Heart left ventricle (tissue), 16 donors: ENCODE measurements around the gene KCNH1. TPM values are rescaled to one million over a fixed set of nuclear protein-coding genes. Genes with fewer than 3 reads are reported as not detected.

Experiments
- ATAC-seq, 4 donors: fragments of 200-7000 bp; cut with Tn5 transposase; one replicate each; pipeline ENCODE4 v1.9.1; 2020 to 2022; ENCODE audit warnings: moderate library complexity in 4 of 4, mild to moderate bottlenecking in 3 of 4, moderate number of reproducible peaks in 1 of 4
- DNase-seq, 5 donors: peaks; one replicate each; pipeline ENCODE4 v3.0.0-alpha.2; 2020
- H3K27ac ChIP-seq, 12 donors: fragments of 200-600 bp; sonication (generic) in 4 of 12; one replicate each; pipeline versions ENCODE4 v1.5.0 to v1.8.0; 2016 to 2022; ENCODE audit warnings: mild to moderate bottlenecking in 2 of 12
- H3K27me3 ChIP-seq, 9 donors: fragments of 200-600 bp; sonication (generic) in 2 of 9; one replicate each; pipeline versions ENCODE4 v1.5.1 to v1.8.0; 2016 to 2022; ENCODE audit warnings: mild to moderate bottlenecking in 3 of 9
- H3K36me3 ChIP-seq, 9 donors: fragments of 200-600 bp; sonication (generic) in 2 of 9; one replicate each; pipeline versions ENCODE4 v1.5.0 to v1.8.0; 2018 to 2022; ENCODE audit warnings: mild to moderate bottlenecking in 2 of 9
- H3K4me1 ChIP-seq, 12 donors: fragments of 200-600 bp; sonication (generic) in 4 of 12; one replicate each; pipeline versions ENCODE4 v1.5.0 to v1.8.0; 2016 to 2022; ENCODE audit warnings: mild to moderate bottlenecking in 3 of 12
- H3K4me3 ChIP-seq, 12 donors: fragments of 200-600 bp; sonication (generic) in 4 of 12; one replicate each; pipeline versions ENCODE4 v1.5.0 to v1.8.0; 2017 to 2022; ENCODE audit warnings: mild to moderate bottlenecking in 9 of 12, moderate library complexity in 4 of 12
- H3K9me3 ChIP-seq, 12 donors: fragments of 200-600 bp; sonication (generic) in 4 of 12; one replicate each; pipeline versions ENCODE4 v1.5.0 to v1.8.0; 2016 to 2022; ENCODE audit warnings: mild to moderate bottlenecking in 1 of 12
- CTCF ChIP-seq, 12 donors: fragments of 200-600 bp; sonication (generic) in 4 of 12; IDR thresholded peaks; one replicate each; pipeline versions ENCODE4 v1.5.0 to v1.8.0; 2018 to 2022; ENCODE audit warnings: antibody characterized with exemption in 12 of 12, mild to moderate bottlenecking in 5 of 12
- POLR2A ChIP-seq, 2 donors: fragments of 450-650 bp; IDR thresholded peaks; one replicate each; pipeline ENCODE4 v1.6.1; 2017; ENCODE audit warnings: antibody characterized with exemption in 2 of 2, mild to moderate bottlenecking in 2 of 2, moderate library complexity in 2 of 2
- WGBS, 4 donors: extraction: QIAGEN DNeasy Blood & Tissue Kit in 2 of 4; methylation state at CpG; one replicate each; pipeline versions ENCODE4 v1.1.5 to v1.1.7; 2013 to 2018; 5-methylcytosine and 5-hydroxymethylcytosine counted together
- intact Hi-C, 10 donors: fragments of 100-400 bp; cut with DNase I; formaldehyde crosslinking; loops; one replicate each; pipeline versions ENCODE4 v1.11.1 to v1.14.2; 2022
- polyA plus RNA-seq, 2 donors: library from polyadenylated mRNA; stranded (reverse); fragments of 200-250 nt; gene quantifications; one replicate each; pipeline ENCODE4 v1.2.3, GENCODE V29; 2013
- total RNA-seq, 9 donors: library from RNA; depleted of rRNA in 2 of 9; stranded (reverse); fragments of >200 nt in 2 of 9; fragmentation: NEBNext Ultra II Directional in 3 of 9; extraction: Animal tissue kit (Norgen Biotek cat#: 25700) in 3 of 9; gene quantifications; one replicate each; pipeline versions ENCODE4 v1.1.0 to v1.2.4, GENCODE V29; 2016 to 2023
- donor health status: ischemic (EF 13 %, LVEDD 7.1; RV severe dilation, severe dysfunction).
- donor health status: healthy with polysubstance abuse.
- donor health status: DM: no; HTN: yes; CAD: no.
- donor health status: DM: no; HTN: no; CAD: no.
- donor health status: ischemic (EF 25% LVEDD 6.9; RV normal size, moderate dysfunction).
- donor health status: ischemic (EF 25% LVEDD 5.7; RV mildly dilated, moderate dysfunction).
- donor health status: healthy.
- donor health status: DM: yes; HTN: yes; CAD: no.
- donor health status: ischemic (EF 35%, LVEDD 5.7; RV mildly dilated, moderate dysfunction).
- donor health status: nonischemic (EF 11% LVEDD 7.7; RV severe dilation, severe dysfunction).
- donor health status: DM: yes; HTN: yes; CAD: no.
- donor health status: PGD.
- donor health status: ischemic (EF 29% LVEDD 5.4; RV normal size, mild dysfunction).
- donor health status: nonischemic (EF 23%, LVEDD 6.1; RV moderate dilation, normal function).

The KCNH1 gene
- total and polyA plus RNA-seq, 11 donors: 0.03 TPM; not detected in 10

- no peaks in the 10 kb centered on the region for H3K4me1 ChIP-seq
- TF ChIP-seq POLR2A (IDR thresholded peaks at IDR 0.05) (no peak), CTCF (IDR thresholded peaks at IDR 0.05) (no peak)
- intact Hi-C loops: loop anchor here in 2 of 10 donors (10.0 kb wide), 1 partner anchor 359 kb away; no protein-coding TSS in a partner anchor
- DNase-seq (no peak), ATAC-seq (no peak)
- 19 to 33% (median 24%) methylated on average over 2 of the region's 2 CpGs for WGBS, 4 donors
- no peaks in the 10 kb centered on the region for H3K36me3 ChIP-seq
- H3K9me3 ChIP-seq: no peaks in the 10 kb centered on the region
- H3K27me3 ChIP-seq: no peaks in the 10 kb centered on the region
- H3K27ac ChIP-seq: no peak overlapping the region
- no peak overlapping the region for H3K4me3 ChIP-seq
Observed at GRCh38 chr1:210944252-210944651, 189.7 kb downstream of the KCNH1 start.

DNA sequence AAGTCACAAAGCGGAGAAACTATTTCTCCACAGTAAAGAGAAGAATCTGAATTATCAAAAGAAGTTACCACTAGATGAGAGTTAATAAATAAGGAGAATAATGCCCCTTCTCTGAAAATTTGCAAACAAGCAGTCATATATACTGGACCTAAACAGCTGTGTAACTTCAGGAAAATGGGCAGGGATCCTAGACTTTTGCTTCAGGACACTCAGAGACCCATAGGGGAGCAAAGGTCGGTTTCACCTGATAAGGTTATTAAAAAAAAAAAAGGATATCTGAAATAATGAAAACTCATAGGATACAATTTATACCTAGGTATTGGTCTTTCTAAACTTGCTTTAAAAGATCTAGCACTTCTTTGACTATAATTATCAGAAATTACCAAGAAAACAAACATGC is 191.4 kb downstream of the KCNH1 start:
- intact Hi-C loops: loop anchor here in 2 of 10 donors (10.0 kb wide), 1 partner anchor 358 kb away; no protein-coding TSS in a partner anchor
- H3K36me3 ChIP-seq: no peaks in the 10 kb centered on the region
- H3K27me3 ChIP-seq: no peaks in the 10 kb centered on the region
- no peak overlapping the region for H3K4me3 ChIP-seq
- no peaks in the 10 kb centered on the region for H3K4me1 ChIP-seq
- no peak overlapping the region for H3K27ac ChIP-seq
- ATAC-seq: no peak
- TF ChIP-seq CTCF (IDR thresholded peaks at IDR 0.05) (no peak), POLR2A (IDR thresholded peaks at IDR 0.05) (no peak)
- DNase-seq: no peak
- no peaks in the 10 kb centered on the region for H3K9me3 ChIP-seq
- WGBS, 4 donors: 71 to 75% (median 73%) methylated on average over 2 of the region's 2 CpGs

DNA sequence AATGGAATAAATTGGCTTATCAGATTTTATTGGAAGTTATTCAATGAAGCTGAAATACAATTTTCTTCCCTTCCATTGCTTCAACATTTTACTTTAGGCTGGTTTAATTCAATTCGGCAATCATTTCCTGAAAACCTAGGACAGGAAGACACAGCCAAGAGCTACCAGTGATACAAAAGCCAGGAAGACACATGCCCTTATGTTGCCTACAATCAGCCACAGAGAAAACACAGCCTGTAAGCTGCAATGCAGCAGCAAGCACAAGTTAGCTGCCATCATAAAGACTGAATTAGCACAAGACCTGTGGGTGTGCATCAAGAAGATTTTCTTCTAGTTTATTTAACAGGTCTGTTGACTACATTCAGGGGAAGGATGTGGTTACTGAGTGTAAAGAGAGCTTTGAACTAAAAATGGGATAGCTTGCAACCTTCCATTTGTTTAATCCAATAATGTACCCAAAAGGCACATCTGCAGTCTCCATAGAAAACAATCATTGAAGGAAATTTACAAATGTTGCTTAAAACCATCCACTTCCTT is 193.8 kb downstream of the KCNH1 start:
- TF ChIP-seq CTCF (IDR thresholded peaks at IDR 0.05) (no peak), POLR2A (IDR thresholded peaks at IDR 0.05) (no peak)
- no peaks in the 10 kb centered on the region for H3K9me3 ChIP-seq
- H3K4me3 ChIP-seq: no peak overlapping the region
- no peak overlapping the region for H3K27ac ChIP-seq
- intact Hi-C loops: loop anchor here in 2 of 10 donors (10.0 kb wide), 1 partner anchor 355 kb away; no protein-coding TSS in a partner anchor
- H3K36me3 ChIP-seq: no peaks in the 10 kb centered on the region
- 56 to 70% (median 57%) methylated on average over 1 of the region's 1 CpG for WGBS, 4 donors
- ATAC-seq (no peak), DNase-seq (no peak)
- H3K4me1 ChIP-seq: no peaks in the 10 kb centered on the region
- H3K27me3 ChIP-seq: no peaks in the 10 kb centered on the region

DNA sequence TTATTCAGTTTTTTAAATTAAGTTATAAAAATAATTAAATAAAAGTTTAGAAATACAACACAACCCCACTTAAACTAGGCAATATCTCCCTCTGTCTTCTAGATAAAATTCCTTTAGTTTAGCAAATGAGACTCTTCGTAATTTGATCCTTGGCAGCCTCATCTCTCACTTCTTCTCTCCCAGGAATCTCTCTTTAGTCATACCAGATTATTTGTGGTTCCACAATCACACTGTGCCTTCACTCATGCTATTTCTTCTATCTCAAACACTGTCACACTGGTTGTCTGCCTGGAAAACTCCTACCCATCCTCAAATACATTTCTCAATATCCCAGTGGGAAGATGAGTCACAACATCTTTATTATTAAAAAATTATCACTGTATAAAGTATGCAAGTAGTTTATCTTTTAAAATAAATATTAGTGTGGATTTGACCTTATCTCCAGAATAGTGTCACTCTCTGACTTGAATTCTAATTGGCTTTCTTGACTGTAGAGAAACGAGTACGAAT is 195.5 kb downstream of the KCNH1 start:
- Histone ChIP-seq H3K27me3 (no peaks in the 10 kb centered on the region), H3K4me1 (no peaks in the 10 kb centered on the region), H3K9me3 (peaks cover 0 to 4% (median 0%) of the 10 kb centered on the region in 12 donors), H3K36me3 (no peaks in the 10 kb centered on the region), H3K27ac (no peak overlapping the region), H3K4me3 (no peak overlapping the region)
- no peak for TF ChIP-seq CTCF (IDR thresholded peaks at IDR 0.05)
- TF ChIP-seq POLR2A (IDR thresholded peaks at IDR 0.05): no peak
- no peak for ATAC-seq
- WGBS, 4 donors: 37 to 69% (median 56%) methylated on average over 3 of the region's 3 CpGs
- no peak for DNase-seq
- intact Hi-C loops: no loop called here
